ENCODE results near the gene VPS72. TPM values are rescaled to one million over a fixed set of nuclear protein-coding genes. Genes with fewer than 3 reads are reported as not detected.

The VPS72 gene
- total and polyA plus RNA-seq, 2 of the 13 experiments (the other 11 are each of a cell fraction or from before 2014, with no cell fraction given), result 33.7 to 34.5 TPM

- TF ChIP-seq NONO (IDR thresholded peaks at IDR 0.05) (no peak), NONO (CRISPR knock-in tag; conservative IDR thresholded peaks at IDR 0.05) (0 out of 2 replicates have a peak, but pooled peaks have one; percentile 32), PHB2 (IDR thresholded peaks at IDR 0.05; ENCODE audit: partially characterized antibody) (no peak), KLF11 (CRISPR knock-in tag; IDR thresholded peaks at IDR 0.05) (no peak), ZGPAT (CRISPR knock-in tag; IDR thresholded peaks at IDR 0.05) (no peak), ZNF713 (CRISPR knock-in tag; IDR thresholded peaks at IDR 0.05) (no peak), ZFP91 (CRISPR knock-in tag; IDR thresholded peaks at IDR 0.05; ENCODE audit: borderline replicate concordance) (no peak), ZNF33B (CRISPR knock-in tag; IDR thresholded peaks at IDR 0.05) (no peak), ZNF629 (CRISPR knock-in tag; conservative IDR thresholded peaks at IDR 0.05) (no peak), NR2C2 (CRISPR knock-in tag; IDR thresholded peaks at IDR 0.05; ENCODE audit: borderline replicate concordance) (no peak), FOXP1 (IDR thresholded peaks at IDR 0.05) (0 out of 2 replicates have a peak, but pooled peaks have one; percentile 8), FOXP1 (CRISPR knock-in tag; IDR thresholded peaks at IDR 0.05) (peak; percentile 65), SIX4 (CRISPR knock-in tag; IDR thresholded peaks at IDR 0.05) (no peak), FOXO1 (CRISPR knock-in tag; IDR thresholded peaks at IDR 0.05) (peak; percentile 27; the same call in 1 of the 2 replicates), THAP7 (CRISPR knock-in tag; IDR thresholded peaks at IDR 0.05) (no peak), FOXA3 (CRISPR knock-in tag; IDR thresholded peaks at IDR 0.05) (peak; percentile 65), ZNF580 (CRISPR knock-in tag; IDR thresholded peaks at IDR 0.05; ENCODE audit: borderline replicate concordance, low read depth) (no peak), PCBP2 (optimal IDR thresholded peaks at IDR 0.05; ENCODE audit: low read depth, low read length, poor library complexity, severe bottlenecking) (no peak), ATF7-NPFF (CRISPR knock-in tag; IDR thresholded peaks at IDR 0.05; ENCODE audit: low read depth) (no peak), IRX3 (CRISPR knock-in tag; IDR thresholded peaks at IDR 0.05; ENCODE audit: borderline replicate concordance, low read depth) (no peak), ARID5B (CRISPR knock-in tag; IDR thresholded peaks at IDR 0.05) (0 out of 2 replicates have a peak, but pooled peaks have one; percentile 17), NFIC (IDR thresholded peaks at IDR 0.05; ENCODE audit: low read length) (no peak), NCOA5 (CRISPR knock-in tag; IDR thresholded peaks at IDR 0.05) (no peak), DDIT3 (CRISPR knock-in tag; IDR thresholded peaks at IDR 0.05) (no peak), ZBTB8A (CRISPR knock-in tag; IDR thresholded peaks at IDR 0.05; ENCODE audit: borderline replicate concordance, low read depth) (no peak)
Observed at GRCh38 chr1:151147665-151148064, 42.3 kb downstream of the VPS72 start (continued).

All from HepG2 (cell line).